ENCODE data around the gene AK4. TPM values are rescaled to one million over a fixed set of nuclear protein-coding genes. Genes with fewer than 3 reads are reported as not detected.

Gene AK4
- total and polyA plus RNA-seq, 2 of the 4 experiments (the other 2 are of a cell fraction) = 12.4 to 30.3 TPM

DNA sequence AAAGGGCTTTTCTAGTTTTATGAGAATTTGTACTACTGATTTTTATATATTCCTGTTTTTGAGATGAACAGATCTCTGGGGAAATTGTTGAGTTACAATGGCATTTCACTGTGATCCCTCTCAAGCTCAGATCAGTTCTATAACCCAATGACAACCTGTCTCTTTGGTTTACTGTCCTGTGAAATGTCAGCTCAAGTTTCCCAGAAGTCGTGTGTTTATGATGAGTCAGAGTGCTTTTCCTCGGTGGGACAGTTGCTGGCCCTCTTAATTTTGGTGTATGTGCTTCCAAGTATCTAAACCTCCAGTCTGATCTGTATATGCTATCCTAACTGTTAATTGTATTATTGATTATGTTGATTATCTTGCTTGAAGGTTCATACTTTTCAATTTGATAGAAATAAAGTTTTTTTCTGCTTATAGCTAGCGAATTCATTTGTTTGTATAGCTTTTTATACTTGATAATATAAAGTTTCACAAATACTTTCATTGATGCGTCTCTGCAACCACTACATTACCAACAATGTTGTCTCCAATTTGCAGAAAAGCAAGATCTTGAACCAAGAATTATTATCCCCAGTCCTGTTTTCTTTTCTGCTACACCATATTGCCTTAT is 83.8 kb downstream of the AK4 start:
- Histone ChIP-seq H2BK120ac (ENCODE audit: low read depth, low read length) (no peak overlapping the region), H3K4me1 (ENCODE audit: control insufficient read depth, insufficient read depth, low read length) (no peaks in the 10 kb centered on the region), H4K8ac (ENCODE audit: low read depth in 2 of 2, low read length in 2 of 2) (no peak overlapping the region), H3K56ac (ENCODE audit: extremely low read depth, insufficient read depth, low read length) (no peak overlapping the region), H3K79me1 (ENCODE audit: low read depth in 1 of 2, low read length in 2 of 2) (no peaks in the 10 kb centered on the region), H2AK9ac (replicated peaks; ENCODE audit: low read depth, low read length, poor library complexity) (no peak overlapping the region), H3K14ac (replicated peaks; ENCODE audit: low read depth, low read length) (no peak overlapping the region), H2BK20ac (ENCODE audit: low read depth, low read length) (no peak overlapping the region), H3K4me3 (ENCODE audit: insufficient read depth, low read depth, low read length) (no peak overlapping the region), H3K9me1 (ENCODE audit: insufficient read depth, low read length) (no peaks in the 10 kb centered on the region), H3K36me3 (ENCODE audit: control insufficient read depth, insufficient read depth, low read length) (peaks cover 2% of the 10 kb centered on the region; the same call in 1 of the 2 replicates), H3K27me3 (ENCODE audit: control insufficient read depth, insufficient read depth, low read length) (no peaks in the 10 kb centered on the region), H3K23ac (ENCODE audit: low read depth, low read length) (no peak overlapping the region), H4K5ac (ENCODE audit: low read depth, low read length) (no peak overlapping the region), H3K27ac (ENCODE audit: insufficient read depth, low read length) (no peak overlapping the region), H4K91ac (ENCODE audit: insufficient read depth, low read depth, low read length) (no peak overlapping the region), H2BK15ac (ENCODE audit: low read depth, low read length) (no peak overlapping the region), H2AK5ac (ENCODE audit: low read depth, low read length) (no peak overlapping the region), H3K4me2 (ENCODE audit: low read depth, low read length) (no peak overlapping the region), H3K18ac (ENCODE audit: low read depth, low read length) (no peak overlapping the region), H3K4ac (ENCODE audit: low read depth, low read length) (no peak overlapping the region), H4K20me1 (ENCODE audit: insufficient read depth, low read length) (no peaks in the 10 kb centered on the region), H3K9ac (ENCODE audit: low read depth, low read length) (no peak overlapping the region), H2BK5ac (ENCODE audit: low read depth, low read length, poor library complexity, severe bottlenecking) (no peak overlapping the region), H2AFZ (replicated peaks; ENCODE audit: low read length, poor library complexity) (no peak overlapping the region), H3K9me3 (ENCODE audit: control insufficient read depth, insufficient read depth, low read length) (peaks cover 2% of the 10 kb centered on the region; the same call in 1 of the 2 replicates)
- dilution Hi-C loops (cut with HindIII; ENCODE audit: low sequenced_read_pairs, unreplicated experiment) = no loop called here
- BruUV-seq (replicated peaks) = no TSS peak
- POLR2A ChIA-PET (ENCODE audit: unreplicated experiment) = no interaction called here
- intact Hi-C loops (cut with micrococcal nuclease) = no loop called here
- TF ChIP-seq BHLHE40 (IDR thresholded peaks at IDR 0.05; ENCODE audit: low read depth, low read length) = no peak
- TF ChIP-seq, protein P1, sequence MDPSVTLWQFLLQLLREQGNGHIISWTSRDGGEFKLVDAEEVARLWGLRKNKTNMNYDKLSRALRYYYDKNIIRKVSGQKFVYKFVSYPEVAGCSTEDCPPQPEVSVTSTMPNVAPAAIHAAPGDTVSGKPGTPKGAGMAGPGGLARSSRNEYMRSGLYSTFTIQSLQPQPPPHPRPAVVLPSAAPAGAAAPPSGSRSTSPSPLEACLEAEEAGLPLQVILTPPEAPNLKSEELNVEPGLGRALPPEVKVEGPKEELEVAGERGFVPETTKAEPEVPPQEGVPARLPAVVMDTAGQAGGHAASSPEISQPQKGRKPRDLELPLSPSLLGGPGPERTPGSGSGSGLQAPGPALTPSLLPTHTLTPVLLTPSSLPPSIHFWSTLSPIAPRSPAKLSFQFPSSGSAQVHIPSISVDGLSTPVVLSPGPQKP (IDR thresholded peaks at IDR 0.05; ENCODE audit: borderline replicate concordance, low read depth, low read length) = no peak
- no peak for TF ChIP-seq RFX5 (IDR thresholded peaks at IDR 0.05; ENCODE audit: low read depth, low read length)
- TF ChIP-seq CEBPB (IDR thresholded peaks at IDR 0.05; ENCODE audit: low read depth, low read length) = no peak
- no peak for DNase-seq
- ATAC-seq (ENCODE audit: low read depth) = no peak
- CTCF ChIA-PET = interaction anchor here (0.6 to 1.2 kb wide), 2 partner anchors 16 to 1788 kb away, joined by 3 to 4 read pairs; no protein-coding TSS in a partner anchor
- in situ Hi-C loops (cut with MboI; ENCODE audit: low sequenced_read_pairs) = no loop called here
- 80% methylated on average over 1 of the region's 4 CpGs; no CpG with 5 or more reads in 1 of the 2 experiments for WGBS, 2 experiments (ENCODE audit: extremely low coverage in 2 of 2, insufficient read length in 1 of 2)

Data from IMR-90 (cell line).